GM21529 (cell line): Measurements from ENCODE around the gene ATXN2.
A peak's percentile ranks its signal among the peaks of the same experiment; 100 is the strongest.

ENCODE experiments used
- ATAC-seq: cut with Tn5 transposase; IDR thresholded peaks from one replicate; pipeline ENCODE4 v1.9.1; 2021; ENCODE audit not compliant: unreplicated experiment

The ATXN2 gene

GRCh38 chr12:111453071-111453989 lies 145.8 kb downstream of the ATXN2 start:
- ATAC-seq, result no peak

GRCh38 chr12:111451649-111452129 lies 147.4 kb downstream of the ATXN2 start:
- ATAC-seq, result no peak

- ATAC-seq, result no peak
These were observed 147.9 kb downstream of the ATXN2 start for GRCh38 chr12:111451232-111451631.

GRCh38 chr12:111450676-111451075 lies 148.4 kb downstream of the ATXN2 start:
- no peak for ATAC-seq

GRCh38 chr12:111448846-111449790 lies 150.0 kb downstream of the ATXN2 start:
- no peak for ATAC-seq

- ATAC-seq, result no peak
These were observed 150.8 kb downstream of the ATXN2 start for GRCh38 chr12:111448266-111448830.

- ATAC-seq, result no peak
These were observed 151.4 kb downstream of the ATXN2 start for GRCh38 chr12:111447571-111448265.

- no peak for ATAC-seq
These were observed 152.2 kb downstream of the ATXN2 start for GRCh38 chr12:111446631-111447570.

- no peak for ATAC-seq
These were observed 153.2 kb downstream of the ATXN2 start for GRCh38 chr12:111445726-111446581.

GRCh38 chr12:111444925-111445725 lies 154.0 kb downstream of the ATXN2 start:
- peak; percentile 78 for ATAC-seq

- peak; percentile 42 for ATAC-seq
These were observed 154.7 kb downstream of the ATXN2 start for GRCh38 chr12:111444314-111444924.

GRCh38 chr12:111443586-111443985 lies 155.5 kb downstream of the ATXN2 start:
- no peak for ATAC-seq

- ATAC-seq, result no peak
These were observed 156.0 kb downstream of the ATXN2 start for GRCh38 chr12:111443086-111443485.

- ATAC-seq, result no peak
These were observed 156.6 kb downstream of the ATXN2 start for GRCh38 chr12:111442301-111443045.

- no peak for ATAC-seq
These were observed 157.8 kb downstream of the ATXN2 start for GRCh38 chr12:111441107-111441928.

GRCh38 chr12:111440631-111441030 lies 158.5 kb downstream of the ATXN2 start:
- ATAC-seq, result no peak
